A673 (cell line): ENCODE data around the gene NPAS2.

ENCODE experiments used
- EZH2 ChIP-seq: fragments of 200-600 bp; sonication (generic); IDR thresholded peaks from 2 replicates; pipeline ENCODE4 v1.6.1; 2017; ENCODE audit warnings: borderline replicate concordance, low read depth, mild to moderate bottlenecking, mixed read lengths, antibody characterized with exemption, low read length; ENCODE audit not compliant: poor library complexity, severe bottlenecking
- TF ChIP-seq, protein P1 (sequence below): fragments of 300-800, 200-600 bp; sonication (generic); conservative IDR thresholded peaks from 2 replicates; pipeline ENCODE4 v1.5.1; 2017; ENCODE audit warnings: low read depth, mild to moderate bottlenecking, antibody characterized with exemption, low read length, moderate library complexity, mixed read lengths

DNA sequence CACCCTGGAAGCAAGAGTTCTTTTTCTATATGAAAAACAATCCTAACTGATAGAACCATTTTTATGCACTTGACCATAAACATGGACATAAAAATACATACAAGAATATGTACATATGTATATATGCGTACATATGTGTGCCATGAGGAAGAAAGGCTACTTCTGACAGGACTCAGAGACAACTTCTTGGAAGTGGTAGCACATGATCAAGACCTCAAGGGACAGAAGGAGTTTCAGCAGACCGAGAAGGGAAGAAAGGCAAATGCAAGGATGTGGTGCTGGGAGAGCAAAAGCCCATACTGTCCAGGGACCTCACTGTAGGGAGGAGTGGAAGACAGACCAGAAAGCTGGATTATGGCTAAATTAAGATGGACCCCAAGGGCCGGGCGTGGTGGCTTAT lies 11.4 kb upstream of the NPAS2 start:
- TF ChIP-seq, protein P1, sequence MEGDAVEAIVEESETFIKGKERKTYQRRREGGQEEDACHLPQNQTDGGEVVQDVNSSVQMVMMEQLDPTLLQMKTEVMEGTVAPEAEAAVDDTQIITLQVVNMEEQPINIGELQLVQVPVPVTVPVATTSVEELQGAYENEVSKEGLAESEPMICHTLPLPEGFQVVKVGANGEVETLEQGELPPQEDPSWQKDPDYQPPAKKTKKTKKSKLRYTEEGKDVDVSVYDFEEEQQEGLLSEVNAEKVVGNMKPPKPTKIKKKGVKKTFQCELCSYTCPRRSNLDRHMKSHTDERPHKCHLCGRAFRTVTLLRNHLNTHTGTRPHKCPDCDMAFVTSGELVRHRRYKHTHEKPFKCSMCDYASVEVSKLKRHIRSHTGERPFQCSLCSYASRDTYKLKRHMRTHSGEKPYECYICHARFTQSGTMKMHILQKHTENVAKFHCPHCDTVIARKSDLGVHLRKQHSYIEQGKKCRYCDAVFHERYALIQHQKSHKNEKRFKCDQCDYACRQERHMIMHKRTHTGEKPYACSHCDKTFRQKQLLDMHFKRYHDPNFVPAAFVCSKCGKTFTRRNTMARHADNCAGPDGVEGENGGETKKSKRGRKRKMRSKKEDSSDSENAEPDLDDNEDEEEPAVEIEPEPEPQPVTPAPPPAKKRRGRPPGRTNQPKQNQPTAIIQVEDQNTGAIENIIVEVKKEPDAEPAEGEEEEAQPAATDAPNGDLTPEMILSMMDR, result no peak
- no peak for TF ChIP-seq EZH2
